Upper lobe of left lung (tissue), 4 donors: ENCODE measurements around the gene MARCO.

ENCODE experiments used
- CTCF ChIP-seq, 6 experiments: fragments of 450-650 bp in 4 of 6; fragments of 200-600 bp in 2 of 6; sonication (generic) in 2 of 6; IDR thresholded peaks; one replicate each; pipeline ENCODE4 v1.5.1; 2016 to 2019; ENCODE audit warnings: antibody characterized with exemption in 6 of 6
- EP300 ChIP-seq, 4 donors: sonication (generic); formaldehyde crosslinking; IDR thresholded peaks; one replicate each; pipeline ENCODE4 v1.5.1; 2017; ENCODE audit warnings: antibody characterized with exemption in 4 of 4, control low read depth in 2 of 4
- POLR2A ChIP-seq, 4 donors: fragments of 450-650 bp; IDR thresholded peaks; one replicate each; pipeline ENCODE4 v1.5.1; 2016 to 2017; ENCODE audit warnings: antibody characterized with exemption in 4 of 4, mild to moderate bottlenecking in 2 of 4
- POLR2AphosphoS5 ChIP-seq, 2 donors: sonication (generic); formaldehyde crosslinking; IDR thresholded peaks; one replicate each; pipeline ENCODE4 v1.5.1; 2017; ENCODE audit warnings: antibody characterized with exemption in 2 of 2

- TF ChIP-seq CTCF (IDR thresholded peaks at IDR 0.05) (no peak), POLR2A (IDR thresholded peaks at IDR 0.05) (no peak), POLR2AphosphoS5 (IDR thresholded peaks at IDR 0.05) (no peak), EP300 (IDR thresholded peaks at IDR 0.05) (no peak)
These were observed 52.8 kb downstream of the MARCO start for GRCh38 chr2:118994778-118995177.
